Stimulated activated CD4-positive, alpha-beta T cell treated with anti-CD3 and anti-CD28 coated beads, Interleukin-2, amount 100 ng/mL, for 4 hours (primary cell): ENCODE results near the gene REV3L.
"Not testable (repeated sequence)": the region's sequence is repeated elsewhere in the genome, so short reads cannot be mapped to it uniquely, and the experiment has no call there.

Experiments used
- DNase-seq: peaks from one replicate; pipeline ENCODE4 v3.0.0-alpha.2; 2020; ENCODE audit warnings: low read depth

REV3L gene

GRCh38 chr6:111379302-111379701 lies 103.7 kb downstream of the REV3L start:
- no peak for DNase-seq

GRCh38 chr6:111377558-111378120 lies 105.4 kb downstream of the REV3L start:
- no peak for DNase-seq

- DNase-seq, result no peak
Observed at GRCh38 chr6:111367393-111368088, 115.5 kb downstream of the REV3L start.

GRCh38 chr6:111361648-111362047 lies 121.4 kb downstream of the REV3L start:
- DNase-seq, result no peak

GRCh38 chr6:111358454-111358853 lies 124.6 kb downstream of the REV3L start:
- no peak for DNase-seq

GRCh38 chr6:111357705-111358104 lies 125.3 kb downstream of the REV3L start:
- DNase-seq, result no peak

- no peak for DNase-seq
Observed at GRCh38 chr6:111356551-111356950, 126.5 kb downstream of the REV3L start.

GRCh38 chr6:111354758-111355555 lies 128.1 kb downstream of the REV3L start:
- no peak for DNase-seq

GRCh38 chr6:111353912-111354462 lies 129.0 kb downstream of the REV3L start:
- DNase-seq, result no peak

GRCh38 chr6:111347589-111347988 lies 135.4 kb downstream of the REV3L start:
- DNase-seq, result no peak

GRCh38 chr6:111342913-111343312 lies 140.1 kb downstream of the REV3L start:
- no peak for DNase-seq

- DNase-seq, result no peak
Observed at GRCh38 chr6:111339294-111339693, 143.7 kb downstream of the REV3L start.

GRCh38 chr6:111338843-111339242 lies 144.2 kb downstream of the REV3L start:
- no peak for DNase-seq

GRCh38 chr6:111337829-111338236 lies 145.2 kb downstream of the REV3L start:
- DNase-seq, result no peak

GRCh38 chr6:111329882-111330633 lies 153.0 kb downstream of the REV3L start:
- DNase-seq, result no peak

GRCh38 chr6:111326563-111326962 lies 156.5 kb downstream of the REV3L start:
- no peak for DNase-seq

GRCh38 chr6:111322145-111322544 lies 160.9 kb downstream of the REV3L start:
- no peak for DNase-seq

GRCh38 chr6:111307950-111308349 lies 175.1 kb downstream of the REV3L start:
- not testable (repeated sequence) for DNase-seq

- DNase-seq, result no peak
Observed at GRCh38 chr6:111307275-111307858, 175.7 kb downstream of the REV3L start.

GRCh38 chr6:111306104-111306888 lies 176.7 kb downstream of the REV3L start:
- DNase-seq, result no peak

GRCh38 chr6:111301946-111302345 lies 181.1 kb downstream of the REV3L start:
- no peak for DNase-seq
